HEK293T (cell line): ENCODE results near the gene MAP2K4.

Experiments
- ARNT ChIP-seq: fragments of 450-650 bp; IDR thresholded peaks from 2 replicates; pipeline ENCODE4 v1.6.1; 2017; ENCODE audit warnings: mild to moderate bottlenecking
- CTBP1 ChIP-seq: fragments of 450-650 bp; IDR thresholded peaks from 2 replicates; pipeline ENCODE4 v1.6.1; 2016; ENCODE audit warnings: borderline replicate concordance
- FOXK2 ChIP-seq: fragments of 450-650 bp; IDR thresholded peaks from 2 replicates; pipeline ENCODE4 v1.6.1; 2016; ENCODE audit warnings: mild to moderate bottlenecking
- FOXM1 ChIP-seq: fragments of 450-650 bp; IDR thresholded peaks from 2 replicates; pipeline ENCODE4 v1.6.1; 2017; ENCODE audit warnings: mild to moderate bottlenecking, borderline replicate concordance
- PKNOX1 ChIP-seq: fragments of 450-650 bp; IDR thresholded peaks from 2 replicates; pipeline ENCODE4 v1.6.1; 2016
- SUZ12 ChIP-seq: fragments of 450-650 bp; IDR thresholded peaks from 2 replicates; pipeline ENCODE4 v1.6.1; 2016; ENCODE audit warnings: mild to moderate bottlenecking
- ZNF384 ChIP-seq: fragments of 450-650 bp; IDR thresholded peaks from 2 replicates; pipeline ENCODE4 v1.6.1; 2016

DNA sequence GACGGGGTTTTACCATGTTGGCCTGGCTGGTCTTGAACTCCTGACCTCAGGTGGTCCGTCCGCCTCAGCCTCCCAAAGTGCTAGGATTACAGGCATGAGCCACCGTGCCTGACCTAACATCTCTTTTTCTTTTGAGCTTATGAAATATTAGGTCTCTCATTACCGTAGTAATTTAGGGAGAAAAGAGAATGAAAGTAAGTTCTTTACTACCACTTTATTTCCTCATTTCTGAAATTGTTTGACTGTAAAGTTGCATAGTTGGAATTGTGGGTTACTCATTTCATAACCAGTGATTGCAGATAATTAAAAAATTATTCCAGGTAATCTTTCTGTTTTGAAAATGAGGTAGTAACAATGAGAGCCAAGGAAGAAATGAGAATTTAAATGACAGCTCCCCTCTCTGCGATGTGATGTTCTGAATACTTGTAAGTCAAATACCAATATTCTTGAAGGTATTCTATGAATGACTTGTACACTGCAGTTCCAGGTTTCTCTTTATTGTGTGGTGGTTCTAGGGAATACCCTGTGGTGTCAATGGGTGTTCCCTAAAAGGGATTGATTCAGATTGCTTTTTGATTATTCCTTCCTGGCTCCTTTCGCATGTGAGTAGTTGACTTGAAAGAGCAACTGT is 28.3 kb downstream of the MAP2K4 start:
- TF ChIP-seq PKNOX1 (no peak), ZNF384 (no peak), SUZ12 (no peak), CTBP1 (no peak), FOXM1 (no peak), FOXK2 (no peak), ARNT (no peak)
